GM06990 (cell line): ENCODE results near the gene CRAT.

Experiments
- DNase-seq: peaks from one replicate; pipeline ENCODE4 v3.0.0-alpha.2; 2011; ENCODE audit not compliant: insufficient read length; ENCODE audit errors: extremely low read depth
- H3K27me3 ChIP-seq: replicated peaks from 2 replicates; pipeline ENCODE4 v1.6.0; 2011; ENCODE audit warnings: low read length; ENCODE audit not compliant: control insufficient read depth, insufficient read depth
- H3K36me3 ChIP-seq: 2 replicates; pipeline ENCODE4 v1.5.1; 2011; ENCODE audit warnings: low read length; ENCODE audit not compliant: control insufficient read depth, insufficient read depth
- H3K4me3 ChIP-seq: replicated peaks from 2 replicates; pipeline ENCODE4 v1.5.1; 2011; ENCODE audit warnings: low read depth, mild to moderate bottlenecking, control low read depth, low read length
- TF ChIP-seq, protein P1 (sequence below): IDR thresholded peaks from 2 replicates; pipeline ENCODE4 v1.5.1; 2011; ENCODE audit warnings: low read length, control low read depth, mild to moderate bottlenecking, inconsistent platforms; ENCODE audit not compliant: insufficient read depth, poor library complexity, severe bottlenecking

Gene CRAT

DNA sequence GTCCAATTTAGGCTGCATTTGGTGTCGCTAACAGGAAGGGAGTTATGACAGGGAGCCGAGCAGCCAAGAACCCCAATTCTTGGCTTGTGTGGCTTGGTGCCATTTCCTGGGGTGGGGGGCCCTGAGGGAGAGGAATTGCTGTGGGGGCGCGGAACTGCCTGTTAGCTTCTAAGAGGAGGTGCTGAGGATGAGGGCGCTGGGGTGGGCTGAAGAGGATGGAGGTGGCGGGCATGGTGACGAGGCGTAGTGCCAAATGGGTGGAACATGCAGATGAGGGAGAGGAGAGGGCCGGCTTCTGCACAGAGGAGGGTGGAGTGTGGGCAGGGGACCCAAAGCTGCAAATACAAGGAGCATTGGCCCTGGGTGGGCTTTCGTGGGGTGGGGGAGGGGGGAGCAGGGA is 39.5 kb upstream of the CRAT start:
- DNase-seq, result no peak
- Histone ChIP-seq H3K4me3 (no peak overlapping the region), H3K27me3 (no peaks in the 10 kb centered on the region), H3K36me3 (peaks cover 4% of the 10 kb centered on the region)
- TF ChIP-seq, protein P1, sequence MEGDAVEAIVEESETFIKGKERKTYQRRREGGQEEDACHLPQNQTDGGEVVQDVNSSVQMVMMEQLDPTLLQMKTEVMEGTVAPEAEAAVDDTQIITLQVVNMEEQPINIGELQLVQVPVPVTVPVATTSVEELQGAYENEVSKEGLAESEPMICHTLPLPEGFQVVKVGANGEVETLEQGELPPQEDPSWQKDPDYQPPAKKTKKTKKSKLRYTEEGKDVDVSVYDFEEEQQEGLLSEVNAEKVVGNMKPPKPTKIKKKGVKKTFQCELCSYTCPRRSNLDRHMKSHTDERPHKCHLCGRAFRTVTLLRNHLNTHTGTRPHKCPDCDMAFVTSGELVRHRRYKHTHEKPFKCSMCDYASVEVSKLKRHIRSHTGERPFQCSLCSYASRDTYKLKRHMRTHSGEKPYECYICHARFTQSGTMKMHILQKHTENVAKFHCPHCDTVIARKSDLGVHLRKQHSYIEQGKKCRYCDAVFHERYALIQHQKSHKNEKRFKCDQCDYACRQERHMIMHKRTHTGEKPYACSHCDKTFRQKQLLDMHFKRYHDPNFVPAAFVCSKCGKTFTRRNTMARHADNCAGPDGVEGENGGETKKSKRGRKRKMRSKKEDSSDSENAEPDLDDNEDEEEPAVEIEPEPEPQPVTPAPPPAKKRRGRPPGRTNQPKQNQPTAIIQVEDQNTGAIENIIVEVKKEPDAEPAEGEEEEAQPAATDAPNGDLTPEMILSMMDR, result no peak

DNA sequence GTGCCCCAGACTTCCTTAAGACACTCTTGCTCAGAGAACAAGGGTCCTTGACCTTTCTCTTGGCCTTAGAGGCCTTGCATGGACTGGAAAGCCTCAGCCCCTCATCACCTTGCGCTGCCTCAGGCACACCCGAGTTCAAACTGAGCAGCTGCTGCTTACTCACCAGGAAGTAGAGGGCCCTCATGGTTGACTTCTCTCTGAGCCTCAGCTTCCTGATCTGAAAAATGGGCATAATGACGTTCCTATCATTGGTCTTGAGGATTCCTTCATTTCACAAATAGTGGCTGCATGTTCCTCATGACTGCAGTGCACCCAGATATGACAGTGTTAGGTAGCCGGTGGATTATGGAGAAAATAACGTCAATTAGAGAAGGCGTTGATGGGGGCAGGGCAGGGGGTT is 38.8 kb upstream of the CRAT start:
- TF ChIP-seq, protein P1, result no peak
- no peak overlapping the region for H3K4me3 ChIP-seq
- H3K36me3 ChIP-seq, result peaks cover 4% of the 10 kb centered on the region
- no peak for DNase-seq
- no peaks in the 10 kb centered on the region for H3K27me3 ChIP-seq

GRCh38 chr9:129148463-129149204 is 38.0 kb upstream of the CRAT start:
- peaks cover 6% of the 10 kb centered on the region for H3K36me3 ChIP-seq
- no peaks in the 10 kb centered on the region for H3K27me3 ChIP-seq
- no peak for DNase-seq
- no peak overlapping the region for H3K4me3 ChIP-seq
- TF ChIP-seq, protein P1, result no peak

DNA sequence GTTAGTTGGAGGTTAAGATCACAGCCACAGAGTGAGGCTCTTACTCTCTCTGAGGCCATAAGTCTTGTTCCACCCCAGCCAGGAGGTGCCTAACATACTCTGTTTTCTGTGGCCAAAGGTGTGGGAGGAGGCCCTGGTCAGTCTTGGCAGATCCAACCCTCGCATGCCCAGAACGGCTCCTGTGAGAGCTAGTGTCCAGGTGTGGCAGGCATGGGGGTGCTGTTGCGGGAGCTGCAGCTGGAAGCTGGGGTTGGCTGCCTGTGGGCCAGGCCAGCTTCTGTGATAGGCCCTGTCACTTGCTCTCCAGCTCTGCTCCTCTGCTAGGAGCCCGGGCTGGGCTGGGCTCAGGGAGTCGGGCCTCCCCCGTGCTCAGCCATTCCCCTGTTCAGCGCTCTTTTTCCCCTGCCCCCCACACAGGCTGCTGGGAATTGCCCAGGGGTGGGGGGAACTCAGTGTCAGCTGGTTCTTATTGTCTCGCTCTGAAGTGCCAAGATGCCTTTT is 35.9 kb upstream of the CRAT start:
- H3K4me3 ChIP-seq, result no peak overlapping the region
- peaks cover 12% of the 10 kb centered on the region for H3K36me3 ChIP-seq
- DNase-seq, result no peak
- TF ChIP-seq, protein P1, result no peak
- no peaks in the 10 kb centered on the region for H3K27me3 ChIP-seq

DNA sequence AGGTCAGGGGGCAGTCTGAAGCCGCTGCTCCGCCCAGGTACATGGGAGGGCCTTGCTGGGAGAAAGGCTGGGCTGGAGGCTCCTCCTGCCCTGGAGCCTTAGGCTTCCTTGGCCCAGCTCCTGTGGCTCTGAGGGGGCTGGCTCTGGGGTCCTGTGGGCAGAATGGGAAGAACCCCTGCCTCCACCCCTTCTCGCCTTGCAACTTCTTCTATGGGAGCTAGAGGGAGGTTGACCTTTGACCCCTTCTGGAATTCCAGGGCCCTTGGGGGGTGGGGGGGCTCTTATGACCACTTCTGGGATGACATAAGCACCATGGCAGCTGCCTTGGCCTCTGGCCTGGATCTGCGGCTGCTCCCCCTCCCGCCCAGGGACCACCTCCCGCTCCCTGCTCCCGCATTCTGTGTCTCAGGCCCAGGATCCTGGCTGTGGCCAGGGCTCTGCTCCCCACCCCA is 35.3 kb upstream of the CRAT start:
- Histone ChIP-seq H3K27me3 (no peaks in the 10 kb centered on the region), H3K4me3 (no peak overlapping the region), H3K36me3 (peaks cover 12% of the 10 kb centered on the region)
- TF ChIP-seq, protein P1, result no peak
- DNase-seq, result no peak
